GM10847 (cell line): Measurements from ENCODE around the gene SPATA33.

Experiments used
- POLR2A ChIP-seq: IDR thresholded peaks from 2 replicates; pipeline ENCODE4 v1.6.1; 2011; ENCODE audit not compliant: insufficient read length; ENCODE audit errors: extremely low read depth

SPATA33 gene

GRCh38 chr16:89645122-89645521 lies 12.5 kb upstream of the SPATA33 start:
- TF ChIP-seq POLR2A: no peak

GRCh38 chr16:89646270-89646669 lies 11.4 kb upstream of the SPATA33 start:
- no peak for TF ChIP-seq POLR2A

GRCh38 chr16:89646906-89647305 lies 10.7 kb upstream of the SPATA33 start:
- no peak for TF ChIP-seq POLR2A

- no peak for TF ChIP-seq POLR2A
These were observed 6.1 kb upstream of the SPATA33 start for GRCh38 chr16:89651584-89651983.

- TF ChIP-seq POLR2A: no peak
These were observed 3.9 kb upstream of the SPATA33 start for GRCh38 chr16:89653656-89654295.

GRCh38 chr16:89655062-89655643 lies 2.5 kb upstream of the SPATA33 start:
- no peak for TF ChIP-seq POLR2A

GRCh38 chr16:89656435-89657121 lies 1.1 kb upstream of the SPATA33 start:
- no peak for TF ChIP-seq POLR2A

GRCh38 chr16:89658221-89658879 lies 714 bp downstream of the SPATA33 start:
- TF ChIP-seq POLR2A: no peak

GRCh38 chr16:89660146-89660545 lies 2.5 kb downstream of the SPATA33 start:
- no peak for TF ChIP-seq POLR2A

- TF ChIP-seq POLR2A: no peak
These were observed 3.6 kb downstream of the SPATA33 start for GRCh38 chr16:89661215-89661614.

GRCh38 chr16:89667633-89668032 lies 10.0 kb downstream of the SPATA33 start:
- no peak for TF ChIP-seq POLR2A

- TF ChIP-seq POLR2A: no peak
These were observed 11.1 kb downstream of the SPATA33 start for GRCh38 chr16:89668790-89669158.

GRCh38 chr16:89669755-89670154 lies 12.1 kb downstream of the SPATA33 start:
- no peak for TF ChIP-seq POLR2A

- no peak for TF ChIP-seq POLR2A
These were observed 13.1 kb downstream of the SPATA33 start for GRCh38 chr16:89670496-89671431.
